Tibial nerve (tissue), 4 donors: ENCODE results near the gene CARD14.

Experiments
- CTCF ChIP-seq, 5 experiments: fragments of 200-600 bp in 3 of 5; fragments of 450-650 bp in 2 of 5; sonication (generic) in 3 of 5; IDR thresholded peaks; one replicate each; pipeline ENCODE4 v1.5.1; 2016 to 2019; ENCODE audit warnings: antibody characterized with exemption in 5 of 5, mild to moderate bottlenecking in 3 of 5, moderate library complexity in 2 of 5
- EP300 ChIP-seq, 2 donors: sonication (generic); formaldehyde crosslinking; IDR thresholded peaks; one replicate each; pipeline ENCODE4 v1.6.1; 2017; ENCODE audit warnings: antibody characterized with exemption in 2 of 2, mild to moderate bottlenecking in 1 of 2
- POLR2A ChIP-seq, 2 donors: fragments of 450-650 bp; IDR thresholded peaks; one replicate each; pipeline ENCODE4 v1.6.1; 2017; ENCODE audit warnings: antibody characterized with exemption in 2 of 2, mild to moderate bottlenecking in 2 of 2, moderate library complexity in 2 of 2

GRCh38 chr17:80173916-80174315 lies 4.1 kb downstream of the CARD14 start:
- TF ChIP-seq CTCF (IDR thresholded peaks at IDR 0.05) (no peak), POLR2A (IDR thresholded peaks at IDR 0.05) (no peak), EP300 (IDR thresholded peaks at IDR 0.05) (no peak)
